H1 (cell line): ENCODE results near the gene ARAP3. TPM values are rescaled to one million over a fixed set of nuclear protein-coding genes. Genes with fewer than 3 reads are reported as not detected.

ENCODE experiments used
- CTCF ChIA-PET: fragments of 300-600 bp; sonication (Branson Sonifier 250); formaldehyde crosslinking; loops from one replicate; lab custom pipeline; 2021; ENCODE audit not compliant: partially characterized antibody; lab: Charles Lee
- POLR2A ChIA-PET: fragments of 300-600 bp; sonication (Branson Sonifier 250); formaldehyde crosslinking; loops from one replicate; lab custom pipeline; 2021; ENCODE audit warnings: inconsistent platforms; ENCODE audit not compliant: partially characterized antibody; lab: Charles Lee
- DNase-seq, 2 experiments: peaks; one replicate each; pipeline versions ENCODE4 v3.0.0 to v3.0.0-alpha.2; 2010 to 2022; ENCODE audit warnings: low spot score in 2 of 2, low read depth in 1 of 2, mixed read lengths in 1 of 2
- FAIRE-seq: peaks from 2 replicates; lab custom pipeline; 2011; peaks lifted over from hg19 to GRCh38; lab: Jason Lieb, UNC
- H2AFZ ChIP-seq: 2 replicates; pipeline ENCODE4 v1.8.1; 2012; ENCODE audit warnings: low read length, inconsistent platforms
- H2AK5ac ChIP-seq: 2 replicates; pipeline ENCODE4 v1.6.1; 2013; ENCODE audit warnings: low read depth, low read length
- H2BK120ac ChIP-seq: replicated peaks from 2 replicates; pipeline ENCODE3; 2013; ENCODE audit warnings: low read depth, low read length, inconsistent platforms
- H2BK12ac ChIP-seq: 2 replicates; pipeline ENCODE4 v1.6.1; 2013; ENCODE audit warnings: low read depth, low read length
- H2BK15ac ChIP-seq: 2 replicates; pipeline ENCODE4 v1.6.1; 2013; ENCODE audit warnings: low read length
- H2BK20ac ChIP-seq: 2 replicates; pipeline ENCODE4 v1.6.1; 2013; ENCODE audit warnings: low read length
- H2BK5ac ChIP-seq: 2 replicates; pipeline ENCODE4 v1.6.1; 2013; ENCODE audit warnings: low read depth, low read length
- H3K14ac ChIP-seq: 2 replicates; pipeline ENCODE4 v1.6.1; 2013; ENCODE audit warnings: inconsistent platforms; ENCODE audit not compliant: insufficient read length
- H3K18ac ChIP-seq: 2 replicates; pipeline ENCODE4 v1.6.1; 2013; ENCODE audit warnings: low read length; ENCODE audit errors: extremely low read depth
- H3K23ac ChIP-seq: 2 replicates; pipeline ENCODE4 v1.6.1; 2013; ENCODE audit warnings: inconsistent platforms; ENCODE audit not compliant: insufficient read length
- H3K23me2 ChIP-seq: 2 replicates; pipeline ENCODE4 v1.6.1; 2013; ENCODE audit warnings: low read depth, low read length
- H3K27ac ChIP-seq: 2 replicates; pipeline ENCODE4 v1.6.1; 2011; ENCODE audit warnings: low read depth, low read length, inconsistent platforms
- H3K27me3 ChIP-seq, 4 experiments: replicated peaks in 1 of 4; 1 replicate in 1 of 4; 2 replicates in 3 of 4; pipeline versions ENCODE4 v1.6.1 to v1.8.1; 2011 to 2013; ENCODE audit warnings: low read length in 3 of 4, mild to moderate bottlenecking in 3 of 4, inconsistent platforms in 2 of 4, mixed read lengths in 2 of 4, moderate library complexity in 1 of 4; ENCODE audit not compliant: control insufficient read depth in 3 of 4, insufficient read depth in 3 of 4; ENCODE audit errors: extremely low read depth in 1 of 4
- H3K36me3 ChIP-seq, 4 experiments: 2 replicates each; pipeline versions ENCODE4 v1.6.1 to v1.8.1; 2011 to 2013; ENCODE audit warnings: mild to moderate bottlenecking in 4 of 4, low read length in 3 of 4, moderate library complexity in 2 of 4, control low read depth in 1 of 4, inconsistent platforms in 1 of 4; ENCODE audit not compliant: insufficient read depth in 4 of 4, control insufficient read depth in 2 of 4
- H3K4ac ChIP-seq: replicated peaks from 2 replicates; pipeline ENCODE3; 2013; ENCODE audit warnings: low read length, low read depth, mixed read lengths, inconsistent platforms; ENCODE audit not compliant: insufficient read length
- H3K4me1 ChIP-seq, 4 experiments: replicated peaks in 1 of 4; 1 replicate in 1 of 4; 2 replicates in 3 of 4; pipeline versions ENCODE4 v1.6.1 to v1.8.1; 2011 to 2013; ENCODE audit warnings: low read length in 3 of 4, inconsistent platforms in 2 of 4, mixed read lengths in 1 of 4; ENCODE audit not compliant: insufficient read depth in 4 of 4, control insufficient read depth in 3 of 4
- H3K4me2 ChIP-seq, 2 experiments: 2 replicates each; pipeline versions ENCODE4 v1.6.1 to v1.8.1; 2011 to 2013; ENCODE audit warnings: low read depth in 2 of 2, low read length in 2 of 2, control low read depth in 1 of 2, inconsistent platforms in 1 of 2, mild to moderate bottlenecking in 1 of 2; ENCODE audit not compliant: insufficient read depth in 1 of 2
- H3K4me3 ChIP-seq, 4 experiments: fragments of 200-600, 300-600 bp in 1 of 4; sonication (generic), shearing (Covaris generic), sonication (Bioruptor Twin) in 1 of 4; 2 replicates each; pipeline versions ENCODE4 v1.5.1 to v1.8.1; 2011 to 2016; ENCODE audit warnings: low read length in 4 of 4, low read depth in 3 of 4, control low read depth in 2 of 4, inconsistent platforms in 2 of 4, mild to moderate bottlenecking in 2 of 4, mixed read lengths in 1 of 4, moderate library complexity in 1 of 4; ENCODE audit not compliant: insufficient read depth in 2 of 4; ENCODE audit errors: extremely low read depth in 1 of 4
- H3K56ac ChIP-seq: replicated peaks from 2 replicates; pipeline ENCODE3; 2013; ENCODE audit warnings: low read depth, mild to moderate bottlenecking, mixed read lengths, low read length, inconsistent platforms; ENCODE audit not compliant: insufficient read length
- H3K79me1 ChIP-seq: 2 replicates; pipeline ENCODE4 v1.6.1; 2013; ENCODE audit warnings: low read depth, low read length, control low read depth
- H3K79me2 ChIP-seq, 2 experiments: 2 replicates each; pipeline versions ENCODE4 v1.6.1 to v1.8.1; 2012 to 2013; ENCODE audit warnings: low read length in 2 of 2, mild to moderate bottlenecking in 2 of 2, inconsistent platforms in 1 of 2; ENCODE audit not compliant: insufficient read depth in 2 of 2, control insufficient read depth in 1 of 2
- H3K9ac ChIP-seq, 4 experiments: replicated peaks in 1 of 4; 1 replicate in 1 of 4; 2 replicates in 3 of 4; pipeline versions ENCODE4 v1.6.1 to v1.8.1; 2011 to 2013; ENCODE audit warnings: low read depth in 3 of 4, low read length in 3 of 4, control low read depth in 2 of 4, mild to moderate bottlenecking in 2 of 4, moderate library complexity in 2 of 4, inconsistent platforms in 1 of 4; ENCODE audit errors: extremely low read depth in 1 of 4
- H3K9me3 ChIP-seq, 2 experiments: 2 replicates each; pipeline versions ENCODE4 v1.6.1 to v1.8.1; 2012 to 2013; ENCODE audit warnings: mild to moderate bottlenecking in 2 of 2, moderate library complexity in 2 of 2, control low read depth in 1 of 2, inconsistent platforms in 1 of 2, low read depth in 1 of 2, low read length in 1 of 2, mixed read lengths in 1 of 2; ENCODE audit not compliant: insufficient read depth in 2 of 2
- H4K20me1 ChIP-seq, 2 experiments: replicated peaks in 1 of 2; 2 replicates each; pipeline versions ENCODE3 to v1.8.1; 2011 to 2013; ENCODE audit warnings: inconsistent platforms in 2 of 2, low read length in 2 of 2, mild to moderate bottlenecking in 1 of 2; ENCODE audit not compliant: insufficient read depth in 2 of 2, control insufficient read depth in 1 of 2
- H4K5ac ChIP-seq: 2 replicates; pipeline ENCODE4 v1.6.1; 2013; ENCODE audit warnings: low read length, low read depth, mixed read lengths, inconsistent platforms; ENCODE audit not compliant: insufficient read length
- H4K8ac ChIP-seq: 2 replicates; pipeline ENCODE4 v1.8.0; 2013; ENCODE audit warnings: mild to moderate bottlenecking, moderate library complexity, low read length, inconsistent platforms; ENCODE audit not compliant: insufficient read depth; ENCODE audit errors: extremely low read depth
- H4K91ac ChIP-seq: replicated peaks from 2 replicates; pipeline ENCODE3; 2013; ENCODE audit warnings: low read length, mixed read lengths, inconsistent platforms; ENCODE audit not compliant: insufficient read length
- BRCA1 ChIP-seq: IDR thresholded peaks from 2 replicates; pipeline ENCODE4 v1.6.1; 2012; ENCODE audit warnings: low read depth, low read length, improper control_type of control experiment
- GTF2F1 ChIP-seq: IDR thresholded peaks from 2 replicates; pipeline ENCODE4 v1.6.1; 2012; ENCODE audit warnings: low read depth, low read length, improper control_type of control experiment, borderline replicate concordance
- JUN ChIP-seq: IDR thresholded peaks from 2 replicates; pipeline ENCODE4 v1.6.1; 2011; ENCODE audit warnings: low read depth, mild to moderate bottlenecking, improper control_type of control experiment, low read length
- KDM1A ChIP-seq: fragments of 200-600, 300-600 bp; sonication (generic); IDR thresholded peaks from 2 replicates; pipeline ENCODE4 v1.7.1; 2016; ENCODE audit warnings: mild to moderate bottlenecking, low read length, borderline replicate concordance
- RFX5 ChIP-seq: IDR thresholded peaks from 2 replicates; pipeline ENCODE4 v1.6.1; 2011; ENCODE audit warnings: low read depth, low read length, improper control_type of control experiment, borderline replicate concordance
- RXRA ChIP-seq: IDR thresholded peaks from 2 replicates; pipeline ENCODE4 v1.6.1; 2011; ENCODE audit warnings: low read depth, mild to moderate bottlenecking, low read length, moderate library complexity; ENCODE audit not compliant: insufficient read depth
- WGBS, 2 experiments: shearing (Covaris generic) in 1 of 2; methylation state at CpG; one replicate each; pipeline versions ENCODE4 v1.1.6 to v1.1.7; 2013 to 2015; ENCODE audit warnings: low lambda C conversion rate in 2 of 2, mixed read lengths in 2 of 2, inconsistent platforms in 1 of 2, low coverage in 1 of 2, missing lambda C conversion rate in 1 of 2; ENCODE audit not compliant: insufficient replicate concordance in 2 of 2, insufficient coverage in 1 of 2, insufficient read length in 1 of 2; ENCODE audit errors: extremely low coverage in 1 of 2, missing lambda C conversion rate in 1 of 2; 5-methylcytosine and 5-hydroxymethylcytosine counted together
- polyA plus RNA-seq, 7 experiments: library from polyadenylated mRNA; depleted of rRNA in 3 of 7; stranded (reverse) in 5 of 7; unstranded in 2 of 7; fragments of >200 nt in 5 of 7; fragments of 200-250 nt in 2 of 7; gene quantifications; 1 replicate in 5 of 7; 2 replicates in 1 of 7; 4 replicates in 1 of 7; pipeline versions ENCODE4 v1.2.1 to v1.2.3, GENCODE V29; 2011 to 2013; ENCODE audit warnings: missing spikeins in 2 of 7, mixed read lengths in 2 of 7
- total RNA-seq: library from RNA; stranded (reverse); fragmentation: NEBNext Ultra II Directional; extraction: Animal tissue kit (Norgen Biotek cat#: 25700); gene quantifications from 2 replicates; pipeline ENCODE4 v1.2.1, GENCODE V29; 2021
- TF ChIP-seq, protein P1 (sequence below): IDR thresholded peaks from 2 replicates; pipeline ENCODE4 v1.6.1; 2012; ENCODE audit warnings: inconsistent platforms
- TF ChIP-seq, protein P2 (sequence below), 3 experiments: IDR thresholded peaks; 1 replicate in 2 of 3; 2 replicates in 1 of 3; pipeline versions ENCODE4 v1.5.1 to v1.6.1; 2011; ENCODE audit warnings: low read length in 3 of 3, mild to moderate bottlenecking in 3 of 3, inconsistent platforms in 2 of 3, low read depth in 1 of 3, moderate library complexity in 1 of 3; ENCODE audit not compliant: insufficient read depth in 1 of 3; ENCODE audit errors: control extremely low read depth in 1 of 3

Gene ARAP3
- total and polyA plus RNA-seq, 2 of the 8 experiments (the other 6 are each of a cell fraction or from before 2014, with no cell fraction given), result 14.4 to 48.6 TPM

DNA sequence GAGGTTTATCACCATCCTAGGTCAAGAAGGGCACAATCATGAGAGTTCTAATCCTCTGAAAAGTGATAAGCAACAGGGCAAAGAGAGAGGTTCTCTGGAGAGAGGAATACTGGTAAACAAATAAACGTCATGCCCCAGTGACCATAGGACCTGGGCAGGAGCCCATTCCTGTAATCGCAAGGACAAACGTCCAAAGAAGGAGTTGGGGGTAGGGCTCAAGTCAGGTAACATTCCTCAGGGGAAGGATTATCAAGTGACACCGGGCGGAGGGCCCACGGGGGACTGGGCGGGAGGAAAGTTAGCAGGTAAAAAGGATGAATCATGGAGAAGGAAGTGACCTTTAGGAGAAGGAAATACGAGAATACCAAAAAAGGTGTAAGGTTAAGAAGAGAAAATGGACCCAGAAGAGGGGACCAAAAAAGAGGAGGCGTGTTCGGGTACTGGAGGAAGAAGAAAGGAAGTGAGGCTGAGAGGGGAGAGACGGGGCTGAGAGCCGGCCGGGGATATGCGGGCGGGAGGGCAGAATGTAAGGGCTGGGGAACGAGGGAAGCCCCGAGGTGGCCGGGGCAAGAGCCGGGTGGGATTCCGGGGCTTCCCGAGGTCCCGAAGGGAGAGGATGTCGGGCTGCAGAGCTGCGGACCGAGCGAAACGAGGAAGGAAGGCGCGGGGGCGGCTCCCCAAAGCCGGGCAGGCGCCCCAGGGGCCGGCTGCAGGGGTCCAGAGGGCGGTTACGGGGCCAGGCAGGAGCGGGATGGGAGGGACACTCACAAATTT, 63.8 kb downstream of the ARAP3 start:
- H4K20me1 ChIP-seq, result peaks cover 0 to 4% of the 10 kb centered on the region in 2 experiments
- FAIRE-seq (peak; percentile 85), DNase-seq (peak in 1 of 2 experiments; percentile 76)
- ChIA-PET CTCF (interaction anchor here (0.8 to 11.4 kb wide), 18 partner anchors 9 to 351 kb away, joined by 3 to 150 read pairs (median 6); partner anchors contain the start of genes FCHSD1, HDAC3, RELL2 and RNF14), POLR2A (interaction anchor here (0.8 to 8.2 kb wide), 19 partner anchors 8 to 351 kb away, joined by 3 to 75 read pairs (median 6); partner anchors contain the start of genes FCHSD1, HDAC3 and RELL2)
- H3K4ac ChIP-seq, result no peak overlapping the region
- H4K91ac ChIP-seq, result no peak overlapping the region
- H3K27me3 ChIP-seq, result no peaks in the 10 kb centered on the region
- no peaks in the 10 kb centered on the region; the same call in 1 of the 2 replicates for H3K79me1 ChIP-seq
- no peak overlapping the region for H2BK20ac ChIP-seq
- 4% methylated on average over 17 of the region's 36 CpGs; no CpG with 5 or more reads in 1 of the 2 experiments for WGBS, 2 experiments
- H2AFZ ChIP-seq, result no peak overlapping the region
- peak overlapping the region; percentile 93 to 99 for H3K4me2 ChIP-seq
- H3K56ac ChIP-seq, result peak overlapping the region; percentile 37
- peaks cover 3% of the 10 kb centered on the region; the same call in 1 of the 2 replicates for H3K23me2 ChIP-seq
- H3K4me3 ChIP-seq, result peak overlapping the region; percentile 74 to 97 (median 84)
- H3K79me2 ChIP-seq, result peaks cover 8 to 43% of the 10 kb centered on the region in 2 experiments
- peak overlapping the region; percentile 63 to 85 (median 67) for H3K9ac ChIP-seq
- peaks cover 0 to 4% (median 2%) of the 10 kb centered on the region in 4 experiments; a peak in 3 of 7 replicates for H3K4me1 ChIP-seq
- H2AK5ac ChIP-seq, result no peak overlapping the region
- peak overlapping the region; percentile 77 for H3K27ac ChIP-seq
- H4K5ac ChIP-seq, result no peak overlapping the region
- H2BK12ac ChIP-seq, result no peak overlapping the region
- peak overlapping the region; percentile 53; the same call in 1 of the 2 replicates for H2BK5ac ChIP-seq
- H3K14ac ChIP-seq, result no peak overlapping the region
- H3K36me3 ChIP-seq, result peaks cover 2 to 23% (median 16%) of the 10 kb centered on the region in 4 experiments; a peak in 7 of 8 replicates
- H2BK120ac ChIP-seq, result no peak overlapping the region
- peak overlapping the region; percentile 32; the same call in 1 of the 2 replicates for H3K18ac ChIP-seq
- no peaks in the 10 kb centered on the region for H3K9me3 ChIP-seq
- peak overlapping the region; percentile 68 for H4K8ac ChIP-seq
- no peak overlapping the region for H2BK15ac ChIP-seq
- H3K23ac ChIP-seq, result no peak overlapping the region
- TF ChIP-seq, protein P1, sequence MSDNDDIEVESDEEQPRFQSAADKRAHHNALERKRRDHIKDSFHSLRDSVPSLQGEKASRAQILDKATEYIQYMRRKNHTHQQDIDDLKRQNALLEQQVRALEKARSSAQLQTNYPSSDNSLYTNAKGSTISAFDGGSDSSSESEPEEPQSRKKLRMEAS, result peak; percentile 11; the same call in 1 of the 2 replicates
- TF ChIP-seq JUN, result no peak
- no peak for TF ChIP-seq RXRA
- TF ChIP-seq, protein P2, sequence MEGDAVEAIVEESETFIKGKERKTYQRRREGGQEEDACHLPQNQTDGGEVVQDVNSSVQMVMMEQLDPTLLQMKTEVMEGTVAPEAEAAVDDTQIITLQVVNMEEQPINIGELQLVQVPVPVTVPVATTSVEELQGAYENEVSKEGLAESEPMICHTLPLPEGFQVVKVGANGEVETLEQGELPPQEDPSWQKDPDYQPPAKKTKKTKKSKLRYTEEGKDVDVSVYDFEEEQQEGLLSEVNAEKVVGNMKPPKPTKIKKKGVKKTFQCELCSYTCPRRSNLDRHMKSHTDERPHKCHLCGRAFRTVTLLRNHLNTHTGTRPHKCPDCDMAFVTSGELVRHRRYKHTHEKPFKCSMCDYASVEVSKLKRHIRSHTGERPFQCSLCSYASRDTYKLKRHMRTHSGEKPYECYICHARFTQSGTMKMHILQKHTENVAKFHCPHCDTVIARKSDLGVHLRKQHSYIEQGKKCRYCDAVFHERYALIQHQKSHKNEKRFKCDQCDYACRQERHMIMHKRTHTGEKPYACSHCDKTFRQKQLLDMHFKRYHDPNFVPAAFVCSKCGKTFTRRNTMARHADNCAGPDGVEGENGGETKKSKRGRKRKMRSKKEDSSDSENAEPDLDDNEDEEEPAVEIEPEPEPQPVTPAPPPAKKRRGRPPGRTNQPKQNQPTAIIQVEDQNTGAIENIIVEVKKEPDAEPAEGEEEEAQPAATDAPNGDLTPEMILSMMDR (IDR thresholded peaks at IDR 0.05; ENCODE audit: control extremely low read depth in 1 of 3, insufficient read depth in 1 of 3, low read depth in 1 of 3, low read length in 3 of 3), result no peak
- TF ChIP-seq KDM1A, result no peak
- no peak for TF ChIP-seq RFX5
- no peak for TF ChIP-seq BRCA1
- no peak for TF ChIP-seq GTF2F1
